ENCODE results near the gene ETNK2. TPM values are rescaled to one million over a fixed set of nuclear protein-coding genes. Genes with fewer than 3 reads are reported as not detected.

ETNK2 gene
- total and polyA plus RNA-seq, 2 of the 13 experiments (the other 11 are each of a cell fraction or from before 2014, with no cell fraction given): 15.5 to 42.8 TPM

GRCh38 chr1:204177133-204177532, 25.3 kb upstream of the ETNK2 start (continued):
- TF ChIP-seq PRDM4 (CRISPR knock-in tag; IDR thresholded peaks at IDR 0.05; ENCODE audit: borderline replicate concordance) (no peak), ATF7-NPFF (CRISPR knock-in tag; IDR thresholded peaks at IDR 0.05; ENCODE audit: low read depth) (no peak), ZFP41 (CRISPR knock-in tag; IDR thresholded peaks at IDR 0.05; ENCODE audit: borderline replicate concordance) (no peak), TEF (CRISPR knock-in tag; IDR thresholded peaks at IDR 0.05) (no peak), PITX1 (CRISPR knock-in tag; IDR thresholded peaks at IDR 0.05) (no peak), ZNF556 (CRISPR knock-in tag; IDR thresholded peaks at IDR 0.05; ENCODE audit: borderline replicate concordance) (no peak)

- FAIRE-seq (no peak), ATAC-seq (no peak), DNase-seq (ENCODE audit: low spot score) (no peak)
- TF ChIP-seq ZFP62 (CRISPR knock-in tag; IDR thresholded peaks at IDR 0.05): no peak
- TF ChIP-seq ZFP36 (IDR thresholded peaks at IDR 0.05; ENCODE audit: borderline replicate concordance, low read depth, low read length, partially characterized antibody): no peak
- no peak for TF ChIP-seq TRIM22 (IDR thresholded peaks at IDR 0.05)
- TF ChIP-seq KLF6 (CRISPR knock-in tag; IDR thresholded peaks at IDR 0.05): no peak
- no peak for TF ChIP-seq HOMEZ (CRISPR knock-in tag; IDR thresholded peaks at IDR 0.05; ENCODE audit: low read depth)
- no peak for TF ChIP-seq ZSCAN25 (CRISPR knock-in tag; IDR thresholded peaks at IDR 0.05)
- no peak for TF ChIP-seq AHR (CRISPR knock-in tag; IDR thresholded peaks at IDR 0.05)
- Histone ChIP-seq H4K20me1 (ENCODE audit: insufficient read depth, low read length) (no peaks in the 10 kb centered on the region), H3K9me3 (ENCODE audit: low read length) (no peaks in the 10 kb centered on the region; the same call in 1 of the 2 replicates), H3K36me3 (replicated peaks in 1 of 2; ENCODE audit: control insufficient read depth in 1 of 2, insufficient read depth in 2 of 2, low read length in 2 of 2) (no peaks in the 10 kb centered on the region), H3K4me2 (ENCODE audit: low read depth, low read length) (no peak overlapping the region), H3K79me2 (ENCODE audit: insufficient read depth, low read length) (no peaks in the 10 kb centered on the region), H3K27ac (ENCODE audit: extremely low read length, insufficient read depth, low read length) (no peak overlapping the region), H3K4me3 (replicated peaks in 1 of 3; ENCODE audit: insufficient read depth in 1 of 3, low read depth in 2 of 3, low read length in 3 of 3) (no peak overlapping the region), H3K4me1 (ENCODE audit: insufficient read depth, low read length) (peaks cover 44% of the 10 kb centered on the region), H3K27me3 (ENCODE audit: control insufficient read depth in 1 of 2, insufficient read depth in 2 of 2, low read length in 2 of 2) (peaks cover 0 to 11% of the 10 kb centered on the region in 2 experiments; a peak in 1 of 5 replicates), H3K9ac (ENCODE audit: insufficient read depth, low read depth, low read length) (no peak overlapping the region), H2AFZ (ENCODE audit: low read length) (no peak overlapping the region)
- intact Hi-C loops (cut with micrococcal nuclease; ENCODE audit: unreplicated experiment): no loop called here
- WGBS (ENCODE audit: low lambda C conversion rate): 49% methylated on average over 5 of the region's 5 CpGs
- ChIA-PET POLR2A (no interaction called here), CTCF (ENCODE audit: low intra/inter-chr PET ratio, low total read pairs) (no interaction called here)
- in situ Hi-C loops (cut with HindIII; ENCODE audit: extremely low pct_ligation_motif_present, low pct_unique_long_range_greater_than_20kb): no loop called here
- BruUV-seq (replicated peaks): no TSS peak
Measured at GRCh38 chr1:204176049-204176448, 24.2 kb upstream of the ETNK2 start.
